T-helper 17 cell (primary cell): ENCODE measurements around the gene NXN. TPM values are rescaled to one million over a fixed set of nuclear protein-coding genes. Genes with fewer than 3 reads are reported as not detected.
A peak's percentile ranks its signal among the peaks of the same experiment; 100 is the strongest.
"Not testable (repeated sequence)": the region's sequence is repeated elsewhere in the genome, so short reads cannot be mapped to it uniquely, and the experiment has no call there.

Experiments used
- ATAC-seq: fragments of 150-1000 bp; cut with Tn5 transposase; 2 replicates; pipeline ENCODE4 v1.10.0; 2021; ENCODE audit warnings: mild to moderate bottlenecking, moderate library complexity
- DNase-seq, 3 donors: peaks; one replicate each; pipeline versions ENCODE4 v3.0.0 to v3.0.0-alpha.2; 2020 to 2021
- H3K9me3 ChIP-seq: one replicate; pipeline ENCODE4 v1.7.0; 2013; ENCODE audit warnings: low read length, mild to moderate bottlenecking; ENCODE audit not compliant: control insufficient read depth, poor library complexity, severe bottlenecking
- H3K27ac Mint-ChIP-seq: one replicate; pipeline ENCODE4 v1.8.0; 2022; ENCODE audit warnings: mild to moderate bottlenecking, moderate library complexity, mixed read lengths
- H3K27me3 Mint-ChIP-seq: one replicate; pipeline ENCODE4 v1.8.0; 2022; ENCODE audit warnings: mixed read lengths
- H3K36me3 Mint-ChIP-seq: one replicate; pipeline ENCODE4 v1.8.0; 2022; ENCODE audit warnings: low read depth, mixed read lengths
- H3K4me1 Mint-ChIP-seq: one replicate; pipeline ENCODE4 v1.8.0; 2022; ENCODE audit warnings: mild to moderate bottlenecking, mixed read lengths
- H3K4me3 Mint-ChIP-seq: one replicate; pipeline ENCODE4 v1.8.0; 2022; ENCODE audit warnings: mild to moderate bottlenecking, moderate library complexity, mixed read lengths
- total RNA-seq, 4 donors: library from RNA in 2 of 4; stranded (reverse) in 2 of 4; gene quantifications; one replicate each; pipeline ENCODE4 v1.2.3 and lab custom pipeline; 2022 to 2026

NXN gene
- total RNA-seq, 2 donors from 2014 or later = 3.3 to 4.4 TPM

- Mint-ChIP-seq H3K4me1 (peaks cover 2% of the 10 kb centered on the region), H3K4me3 (no peak overlapping the region), H3K27me3 (peaks cover 23% of the 10 kb centered on the region), H3K27ac (no peak overlapping the region), H3K36me3 (no peaks in the 10 kb centered on the region)
- ATAC-seq (no peak), DNase-seq (no peak)
- H3K9me3 ChIP-seq = no peaks in the 10 kb centered on the region
These were observed 124.0 kb downstream of the NXN start for GRCh38 chr17:855569-855968.

GRCh38 chr17:852850-853249 is 126.7 kb downstream of the NXN start:
- not testable (repeated sequence) for H3K36me3 Mint-ChIP-seq, H3K27ac Mint-ChIP-seq, DNase-seq, H3K9me3 ChIP-seq, ATAC-seq, H3K4me3 Mint-ChIP-seq, H3K4me1 Mint-ChIP-seq
- H3K27me3 Mint-ChIP-seq = peaks cover 45% of the 10 kb centered on the region

- no peak overlapping the region for H3K27ac Mint-ChIP-seq
- no peak overlapping the region for H3K4me3 Mint-ChIP-seq
- peaks cover 45% of the 10 kb centered on the region for H3K27me3 Mint-ChIP-seq
- H3K36me3 Mint-ChIP-seq = no peaks in the 10 kb centered on the region
- ATAC-seq (no peak), DNase-seq (no peak)
- H3K9me3 ChIP-seq = no peaks in the 10 kb centered on the region
- peaks cover 4% of the 10 kb centered on the region for H3K4me1 Mint-ChIP-seq
These were observed 127.2 kb downstream of the NXN start for GRCh38 chr17:852349-852748.

DNA sequence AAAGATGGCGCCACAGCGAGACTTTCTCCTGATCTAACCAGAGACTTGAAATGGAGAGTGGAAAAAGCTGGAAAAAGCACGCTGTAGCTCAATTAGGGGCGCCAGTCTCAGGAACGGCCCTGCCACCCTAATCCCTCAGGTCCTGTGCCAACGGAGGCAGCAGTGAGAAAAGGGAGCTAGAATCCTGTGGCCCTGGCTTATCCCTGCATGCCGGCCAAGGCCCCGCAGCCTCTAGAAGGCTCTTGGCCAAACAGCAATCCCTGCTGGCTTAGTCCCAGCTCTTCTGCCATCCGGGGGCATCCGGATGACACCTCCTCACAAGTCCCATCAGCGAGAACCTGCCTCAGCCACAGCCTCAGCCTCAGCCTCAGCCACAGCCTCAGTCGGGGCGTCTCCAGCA is 127.7 kb downstream of the NXN start:
- Mint-ChIP-seq H3K36me3 (no peaks in the 10 kb centered on the region), H3K27ac (no peak overlapping the region), H3K4me1 (peaks cover 6% of the 10 kb centered on the region), H3K4me3 (no peak overlapping the region), H3K27me3 (peaks cover 45% of the 10 kb centered on the region)
- DNase-seq (no peak), ATAC-seq (no peak)
- no peaks in the 10 kb centered on the region for H3K9me3 ChIP-seq

DNA sequence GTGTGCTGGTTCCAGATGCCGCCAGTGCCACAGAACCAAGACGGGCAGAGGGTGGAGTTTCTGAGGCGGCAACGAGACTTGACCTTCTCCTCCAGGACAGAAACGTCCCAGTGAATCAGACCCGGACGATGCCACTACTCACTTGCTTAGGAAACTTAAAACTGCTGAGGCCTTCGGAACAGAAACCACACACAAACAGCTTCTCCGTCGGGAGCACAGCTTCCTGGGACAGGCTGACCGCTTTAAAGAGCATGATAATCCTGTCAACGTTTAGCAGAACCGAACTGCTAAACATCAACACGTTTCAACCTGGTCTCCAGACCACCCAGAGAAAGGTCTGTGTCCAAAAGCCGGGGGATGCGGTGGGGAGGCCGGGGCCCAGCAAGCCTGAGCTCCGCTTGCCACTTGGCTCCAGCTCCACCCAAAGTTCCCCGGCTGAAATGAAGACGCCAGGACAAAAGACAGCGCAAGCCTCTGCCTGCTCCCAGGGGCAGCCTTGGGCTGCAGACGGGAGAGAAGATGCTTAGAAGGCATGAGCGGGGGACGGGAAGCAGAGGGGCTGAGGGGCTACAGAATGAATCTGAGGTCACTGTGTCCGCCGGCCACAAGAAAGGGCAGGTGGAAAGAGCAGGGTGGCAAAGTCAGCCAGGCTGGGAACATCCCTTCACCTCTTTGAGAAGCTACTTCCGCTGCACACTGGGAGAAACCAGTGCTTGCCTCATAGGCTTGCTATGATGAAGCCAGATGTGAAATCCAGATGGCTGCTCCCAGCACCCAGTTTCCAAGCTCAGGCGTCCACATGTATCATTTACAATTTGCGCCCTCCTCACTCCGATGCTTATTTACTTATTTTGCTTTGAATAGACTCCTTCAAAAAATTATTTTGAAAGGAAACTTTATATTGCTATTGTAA is 128.5 kb downstream of the NXN start:
- ATAC-seq (no peak), DNase-seq (no peak)
- Mint-ChIP-seq H3K27me3 (peaks cover 49% of the 10 kb centered on the region), H3K36me3 (peaks cover 2% of the 10 kb centered on the region), H3K4me3 (no peak overlapping the region), H3K4me1 (peaks cover 11% of the 10 kb centered on the region), H3K27ac (no peak overlapping the region)
- H3K9me3 ChIP-seq = no peaks in the 10 kb centered on the region

DNA sequence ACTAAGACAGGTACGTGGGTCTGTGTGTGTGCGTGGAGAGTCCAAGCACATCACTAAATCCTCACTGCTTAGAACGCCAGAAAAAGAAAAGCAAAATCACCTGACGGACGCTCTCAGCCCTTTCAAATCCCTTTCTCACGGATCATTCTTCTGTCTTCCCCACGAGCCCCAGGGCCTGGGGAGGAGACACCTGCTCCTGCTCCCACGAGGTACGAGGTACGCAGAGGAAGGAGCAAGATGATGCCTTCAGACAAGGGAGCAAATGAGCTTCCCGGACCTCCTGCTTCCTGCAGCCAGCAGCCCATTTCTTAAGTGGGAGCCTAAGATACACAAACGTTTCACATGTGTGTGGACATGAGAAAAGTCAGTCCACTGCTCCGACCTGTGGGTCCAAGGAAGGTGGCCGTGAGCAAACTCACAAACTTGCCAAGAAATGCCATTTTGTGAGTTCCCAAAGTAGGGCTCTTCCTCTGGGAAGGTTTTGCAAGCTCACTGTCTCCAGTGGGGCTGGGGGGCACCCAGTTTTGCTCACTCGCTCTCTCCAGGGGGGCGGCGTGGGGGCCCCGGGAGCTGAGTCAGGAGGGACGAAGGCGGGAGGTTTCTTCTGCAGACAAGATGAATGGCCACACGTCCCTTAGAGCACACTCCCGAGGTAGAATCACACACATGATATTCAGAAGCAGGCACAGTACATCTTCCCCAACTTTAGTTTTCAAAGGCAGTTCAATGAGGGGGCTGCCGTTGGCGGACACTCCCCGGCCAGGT is 129.3 kb downstream of the NXN start:
- ATAC-seq (no peak), DNase-seq (no peak)
- Mint-ChIP-seq H3K27ac (no peak overlapping the region), H3K27me3 (peaks cover 48% of the 10 kb centered on the region), H3K4me3 (no peak overlapping the region), H3K36me3 (peaks cover 2% of the 10 kb centered on the region), H3K4me1 (peaks cover 14% of the 10 kb centered on the region)
- H3K9me3 ChIP-seq = no peaks in the 10 kb centered on the region

DNA sequence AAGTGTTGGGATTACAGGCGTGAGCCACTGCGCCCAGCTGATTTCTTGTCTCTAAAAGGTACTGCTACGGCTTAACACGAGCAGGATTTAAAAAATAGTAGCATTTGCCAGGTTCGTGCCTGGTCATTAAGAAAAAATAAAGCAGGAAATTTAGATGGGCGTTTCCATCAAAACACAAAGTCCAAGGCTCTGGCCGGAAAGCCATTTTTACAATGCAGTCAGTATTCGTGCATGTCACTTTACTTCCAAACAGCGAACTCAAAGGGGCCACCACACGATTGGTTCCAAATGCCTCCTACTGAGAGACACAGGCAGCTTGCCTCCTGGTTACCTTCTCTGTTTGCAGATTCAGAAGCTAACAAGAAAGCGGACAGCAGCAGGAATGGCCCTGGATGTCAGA is 131.2 kb downstream of the NXN start:
- DNase-seq (no peak), ATAC-seq (no peak)
- peaks cover 17% of the 10 kb centered on the region for H3K4me1 Mint-ChIP-seq
- H3K36me3 Mint-ChIP-seq = peaks cover 2% of the 10 kb centered on the region
- no peak overlapping the region for H3K4me3 Mint-ChIP-seq
- H3K27ac Mint-ChIP-seq = no peak overlapping the region
- no peaks in the 10 kb centered on the region for H3K9me3 ChIP-seq
- H3K27me3 Mint-ChIP-seq = peaks cover 64% of the 10 kb centered on the region

DNA sequence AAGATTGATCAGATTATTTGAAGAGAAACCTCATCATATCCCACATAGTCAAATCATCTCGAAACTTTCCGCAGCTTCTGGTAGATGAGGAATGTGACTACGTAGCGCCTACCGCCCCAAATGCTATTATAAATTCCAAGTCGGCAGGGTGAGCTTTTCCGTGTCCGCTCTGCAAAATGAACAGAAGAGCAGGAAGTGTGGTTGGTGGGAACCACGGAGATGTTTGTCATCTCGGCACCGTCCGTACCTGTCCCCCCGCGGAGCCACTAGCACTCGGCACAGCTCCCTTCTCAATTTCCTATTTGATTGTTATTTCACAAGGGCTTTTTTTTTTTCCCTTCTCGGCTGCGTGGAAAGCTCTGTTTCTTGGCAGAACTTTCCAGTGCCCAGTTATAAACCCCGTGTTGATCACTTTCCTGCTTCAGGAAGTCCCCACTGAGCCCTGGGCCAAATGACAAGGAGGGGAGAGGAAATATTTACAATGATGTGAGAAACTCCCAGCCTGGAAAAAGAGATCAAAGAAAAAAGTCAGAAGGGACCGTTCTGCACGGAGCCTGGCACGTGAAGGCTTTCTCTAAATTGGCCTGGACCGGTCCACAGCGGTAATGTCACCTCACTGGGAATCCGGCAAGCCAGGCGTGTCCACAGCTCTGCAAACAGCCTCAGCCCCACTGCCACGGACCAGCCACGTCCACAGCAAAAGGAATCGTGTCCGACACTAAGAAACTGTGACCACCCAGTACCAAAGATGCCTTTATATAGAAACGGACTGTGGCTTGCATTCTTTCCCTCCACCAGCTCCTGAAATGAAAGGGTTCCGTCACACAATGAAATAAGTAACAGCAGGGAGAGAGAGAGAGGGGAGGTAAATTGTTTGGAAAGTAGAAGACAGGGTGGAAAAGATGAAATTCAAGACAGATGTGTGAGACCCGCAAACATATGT is 132.4 kb downstream of the NXN start:
- Mint-ChIP-seq H3K27ac (no peak overlapping the region), H3K4me1 (peaks cover 16% of the 10 kb centered on the region), H3K36me3 (peaks cover 2% of the 10 kb centered on the region), H3K27me3 (peaks cover 76% of the 10 kb centered on the region), H3K4me3 (no peak overlapping the region)
- H3K9me3 ChIP-seq = no peaks in the 10 kb centered on the region
- DNase-seq = no peak
- ATAC-seq = no peak

GRCh38 chr17:841313-841712 is 138.3 kb downstream of the NXN start:
- DNase-seq (no peak), ATAC-seq (no peak)
- Mint-ChIP-seq H3K27me3 (peaks cover 42% of the 10 kb centered on the region), H3K27ac (no peak overlapping the region), H3K4me3 (no peak overlapping the region), H3K4me1 (peaks cover 7% of the 10 kb centered on the region), H3K36me3 (no peaks in the 10 kb centered on the region)
- H3K9me3 ChIP-seq = no peaks in the 10 kb centered on the region

GRCh38 chr17:838486-838885 is 141.1 kb downstream of the NXN start:
- no peaks in the 10 kb centered on the region for H3K9me3 ChIP-seq
- DNase-seq (no peak), ATAC-seq (no peak)
- Mint-ChIP-seq H3K27ac (peak overlapping the region; percentile 51), H3K4me1 (no peaks in the 10 kb centered on the region), H3K36me3 (no peaks in the 10 kb centered on the region), H3K4me3 (no peak overlapping the region), H3K27me3 (peaks cover 21% of the 10 kb centered on the region)

- ATAC-seq (no peak), DNase-seq (no peak)
- Mint-ChIP-seq H3K27me3 (peaks cover 11% of the 10 kb centered on the region), H3K4me1 (no peaks in the 10 kb centered on the region), H3K36me3 (no peaks in the 10 kb centered on the region), H3K4me3 (no peak overlapping the region), H3K27ac (no peak overlapping the region)
- no peaks in the 10 kb centered on the region for H3K9me3 ChIP-seq
These were observed 143.4 kb downstream of the NXN start for GRCh38 chr17:836151-836550.

DNA sequence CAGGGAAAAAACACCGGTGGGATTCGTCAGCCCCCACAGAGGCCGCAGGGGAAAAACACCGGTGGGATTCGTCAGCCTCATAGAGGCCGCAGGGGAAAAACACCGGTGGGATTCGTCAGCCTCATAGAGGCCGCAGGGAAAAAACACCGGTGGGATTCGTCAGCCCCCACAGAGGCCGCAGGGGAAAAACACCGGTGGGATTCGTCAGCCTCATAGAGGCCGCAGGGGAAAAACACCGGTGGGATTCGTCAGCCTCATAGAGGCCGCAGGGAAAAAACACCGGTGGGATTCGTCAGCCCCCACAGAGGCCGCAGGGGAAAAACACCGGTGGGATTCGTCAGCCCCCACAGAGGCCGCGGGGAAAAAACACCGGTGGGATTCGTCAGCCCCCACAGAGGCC is 143.9 kb downstream of the NXN start:
- DNase-seq, H3K36me3 Mint-ChIP-seq, H3K27ac Mint-ChIP-seq, H3K4me3 Mint-ChIP-seq, ATAC-seq, H3K9me3 ChIP-seq, H3K4me1 Mint-ChIP-seq: not testable (repeated sequence)
- peaks cover 11% of the 10 kb centered on the region for H3K27me3 Mint-ChIP-seq

- no peak for DNase-seq
- Mint-ChIP-seq H3K27me3 (peaks cover 12% of the 10 kb centered on the region), H3K36me3 (no peaks in the 10 kb centered on the region), H3K4me1 (no peaks in the 10 kb centered on the region), H3K4me3 (no peak overlapping the region), H3K27ac (no peak overlapping the region)
- no peaks in the 10 kb centered on the region for H3K9me3 ChIP-seq
- ATAC-seq = no peak
These were observed 144.3 kb downstream of the NXN start for GRCh38 chr17:835263-835662.
